ENCODE data around the gene CHD9NB.
"Not testable (repeated sequence)": the region's sequence is repeated elsewhere in the genome, so short reads cannot be mapped to it uniquely, and the experiment has no call there.

Gene CHD9NB

DNA sequence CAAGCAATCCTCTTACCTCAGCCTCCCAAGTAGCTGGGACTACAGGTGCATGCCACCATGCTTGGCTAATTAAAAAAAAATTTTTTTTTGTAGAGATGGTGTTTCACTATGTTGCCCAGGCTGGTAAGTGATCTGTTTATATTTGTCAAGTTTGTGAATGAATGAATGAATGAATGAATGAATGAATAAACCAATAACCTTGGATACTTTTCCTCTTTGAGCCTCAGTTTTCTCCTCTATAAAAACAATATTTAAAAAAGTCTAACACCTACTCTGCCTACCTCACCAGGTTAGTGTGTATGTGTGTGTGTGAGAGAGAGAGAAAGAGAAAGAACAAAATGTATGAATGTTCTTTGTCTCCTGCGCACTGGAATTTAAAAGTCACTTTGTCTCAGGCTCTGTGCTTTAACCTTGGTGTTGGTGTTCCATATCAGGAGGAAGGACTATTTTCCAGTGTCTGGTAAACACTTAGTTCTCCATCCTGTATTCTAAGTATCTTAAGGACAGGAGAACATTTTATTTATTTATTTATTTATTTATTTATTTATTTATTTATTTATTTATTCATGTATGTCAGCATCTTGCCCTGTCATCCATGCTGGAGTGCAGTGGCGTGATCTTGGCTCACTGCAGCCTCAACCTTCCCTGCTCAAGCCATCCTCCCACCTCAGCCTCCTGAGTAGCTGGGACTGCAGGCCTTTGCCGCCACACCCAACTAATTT is 29.1 kb upstream of the CHD9NB start:
- H3K4me3 Mint-ChIP-seq = no peak overlapping the region
- TF ChIP-seq, protein P1, sequence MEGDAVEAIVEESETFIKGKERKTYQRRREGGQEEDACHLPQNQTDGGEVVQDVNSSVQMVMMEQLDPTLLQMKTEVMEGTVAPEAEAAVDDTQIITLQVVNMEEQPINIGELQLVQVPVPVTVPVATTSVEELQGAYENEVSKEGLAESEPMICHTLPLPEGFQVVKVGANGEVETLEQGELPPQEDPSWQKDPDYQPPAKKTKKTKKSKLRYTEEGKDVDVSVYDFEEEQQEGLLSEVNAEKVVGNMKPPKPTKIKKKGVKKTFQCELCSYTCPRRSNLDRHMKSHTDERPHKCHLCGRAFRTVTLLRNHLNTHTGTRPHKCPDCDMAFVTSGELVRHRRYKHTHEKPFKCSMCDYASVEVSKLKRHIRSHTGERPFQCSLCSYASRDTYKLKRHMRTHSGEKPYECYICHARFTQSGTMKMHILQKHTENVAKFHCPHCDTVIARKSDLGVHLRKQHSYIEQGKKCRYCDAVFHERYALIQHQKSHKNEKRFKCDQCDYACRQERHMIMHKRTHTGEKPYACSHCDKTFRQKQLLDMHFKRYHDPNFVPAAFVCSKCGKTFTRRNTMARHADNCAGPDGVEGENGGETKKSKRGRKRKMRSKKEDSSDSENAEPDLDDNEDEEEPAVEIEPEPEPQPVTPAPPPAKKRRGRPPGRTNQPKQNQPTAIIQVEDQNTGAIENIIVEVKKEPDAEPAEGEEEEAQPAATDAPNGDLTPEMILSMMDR (IDR thresholded peaks at IDR 0.05; ENCODE audit: unreplicated experiment in 3 of 3) = no peak
- H3K27ac Mint-ChIP-seq = peak overlapping the region; percentile 49 to 100 (median 80)
- H3K4me1 Mint-ChIP-seq = peaks cover 88% of the 10 kb centered on the region
- H3K36me3 Mint-ChIP-seq (ENCODE audit: low read depth) = peaks cover 8% of the 10 kb centered on the region
- no peaks in the 10 kb centered on the region for H3K27me3 Mint-ChIP-seq (ENCODE audit: low read depth)
- H3K9me3 Mint-ChIP-seq = no peaks in the 10 kb centered on the region

- TF ChIP-seq, protein P1 (IDR thresholded peaks at IDR 0.05; ENCODE audit: unreplicated experiment in 3 of 3) = no peak
- Mint-ChIP-seq H3K27me3 (ENCODE audit: low read depth) (no peaks in the 10 kb centered on the region), H3K9me3 (no peaks in the 10 kb centered on the region), H3K27ac (peak overlapping the region; percentile 91 to 100 (median 97)), H3K4me1 (peaks cover 80% of the 10 kb centered on the region), H3K4me3 (peak overlapping the region in 2 of 3 experiments; percentile 62 to 66), H3K36me3 (ENCODE audit: low read depth) (peaks cover 8% of the 10 kb centered on the region)
Measured at GRCh38 chr16:53081032-53081424, 28.3 kb upstream of the CHD9NB start.

- H3K9me3 Mint-ChIP-seq = peaks cover 4% of the 10 kb centered on the region
- H3K27me3 Mint-ChIP-seq (ENCODE audit: low read depth) = no peaks in the 10 kb centered on the region
- H3K27ac Mint-ChIP-seq = peak overlapping the region; percentile 91 to 100 (median 97)
- TF ChIP-seq, protein P1 (IDR thresholded peaks at IDR 0.05; ENCODE audit: unreplicated experiment in 3 of 3) = no peak
- peaks cover 75% of the 10 kb centered on the region for H3K4me1 Mint-ChIP-seq
- H3K4me3 Mint-ChIP-seq = peak overlapping the region in 2 of 3 experiments; percentile 62 to 66
- peaks cover 12% of the 10 kb centered on the region for H3K36me3 Mint-ChIP-seq (ENCODE audit: low read depth)
Measured at GRCh38 chr16:53080345-53081031, 27.8 kb upstream of the CHD9NB start.

DNA sequence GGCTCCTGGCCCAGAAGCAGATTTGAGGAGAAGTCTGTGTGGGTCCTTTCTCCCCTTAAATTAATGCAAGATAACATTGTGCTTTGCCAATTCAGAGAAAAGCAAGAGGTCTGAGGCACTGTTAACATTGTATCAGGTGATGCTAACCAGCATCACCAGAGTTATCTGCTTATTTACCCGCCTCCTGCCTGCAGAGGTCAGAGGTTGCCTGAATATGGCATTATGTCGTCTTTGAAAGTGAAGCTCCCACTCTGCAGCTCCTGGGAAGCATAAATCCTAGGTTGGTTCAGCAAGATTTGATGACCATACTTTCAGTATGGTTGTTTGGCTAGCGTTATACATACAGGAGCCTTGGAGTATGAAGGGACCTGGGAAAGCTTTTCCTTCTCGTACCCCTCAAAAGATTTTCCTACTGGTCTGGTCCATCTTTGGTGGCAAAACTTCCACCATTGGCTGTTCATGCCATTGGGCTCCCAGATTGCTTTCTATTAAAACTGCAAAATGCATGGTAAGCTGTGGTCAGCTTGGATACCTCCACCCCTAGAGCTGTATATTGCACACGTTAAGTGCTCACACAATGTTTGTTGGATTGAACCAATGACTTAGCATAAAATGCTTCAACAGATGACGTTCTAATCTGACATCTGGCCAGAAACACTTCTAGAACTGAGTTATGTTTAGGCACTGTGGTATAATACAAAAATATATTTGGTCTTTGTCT is 26.2 kb upstream of the CHD9NB start:
- TF ChIP-seq, protein P1 (IDR thresholded peaks at IDR 0.05; ENCODE audit: unreplicated experiment in 3 of 3) = no peak
- H3K36me3 Mint-ChIP-seq (ENCODE audit: low read depth) = peaks cover 25% of the 10 kb centered on the region
- H3K9me3 Mint-ChIP-seq = peaks cover 8% of the 10 kb centered on the region
- no peaks in the 10 kb centered on the region for H3K27me3 Mint-ChIP-seq (ENCODE audit: low read depth)
- no peak overlapping the region for H3K4me3 Mint-ChIP-seq
- H3K4me1 Mint-ChIP-seq = peaks cover 59% of the 10 kb centered on the region
- peak overlapping the region; percentile 16 to 100 (median 97) for H3K27ac Mint-ChIP-seq

GRCh38 chr16:53078247-53078646 is 25.6 kb upstream of the CHD9NB start:
- TF ChIP-seq, protein P1 (IDR thresholded peaks at IDR 0.05; ENCODE audit: unreplicated experiment in 3 of 3) = no peak
- H3K27ac Mint-ChIP-seq = peak overlapping the region; percentile 16 to 100 (median 97)
- peaks cover 12% of the 10 kb centered on the region for H3K9me3 Mint-ChIP-seq
- peaks cover 31% of the 10 kb centered on the region for H3K36me3 Mint-ChIP-seq (ENCODE audit: low read depth)
- H3K4me1 Mint-ChIP-seq = peaks cover 58% of the 10 kb centered on the region
- H3K4me3 Mint-ChIP-seq = peak overlapping the region in 1 of 3 experiments; percentile 26
- no peaks in the 10 kb centered on the region for H3K27me3 Mint-ChIP-seq (ENCODE audit: low read depth)

DNA sequence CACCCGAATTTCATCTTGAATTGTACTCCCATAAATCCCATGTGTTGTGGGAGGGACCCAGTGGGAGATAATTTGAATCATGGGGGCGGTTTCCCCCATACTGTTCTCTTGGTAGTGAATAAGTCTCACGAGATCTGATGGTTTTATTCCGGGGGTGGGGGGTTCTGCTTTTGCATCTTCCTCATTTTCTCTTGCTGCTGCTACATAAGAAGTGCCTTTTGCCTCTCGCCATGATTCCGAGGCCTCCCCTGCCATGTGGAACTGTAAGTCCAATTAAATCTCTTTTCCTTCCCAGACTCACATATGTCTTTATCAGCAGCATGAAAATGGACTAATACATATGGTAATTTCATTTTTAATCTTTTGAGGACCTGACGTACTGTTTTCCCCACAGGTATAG is 22.8 kb upstream of the CHD9NB start:
- H3K4me3 Mint-ChIP-seq; H3K27me3 Mint-ChIP-seq (ENCODE audit: low read depth): not testable (repeated sequence)
- H3K36me3 Mint-ChIP-seq (ENCODE audit: low read depth) = peaks cover 42% of the 10 kb centered on the region
- H3K9me3 Mint-ChIP-seq = peaks cover 12% of the 10 kb centered on the region
- H3K27ac Mint-ChIP-seq = peak overlapping the region in 2 of 3 experiments; percentile 45 to 53
- H3K4me1 Mint-ChIP-seq = peaks cover 57% of the 10 kb centered on the region

DNA sequence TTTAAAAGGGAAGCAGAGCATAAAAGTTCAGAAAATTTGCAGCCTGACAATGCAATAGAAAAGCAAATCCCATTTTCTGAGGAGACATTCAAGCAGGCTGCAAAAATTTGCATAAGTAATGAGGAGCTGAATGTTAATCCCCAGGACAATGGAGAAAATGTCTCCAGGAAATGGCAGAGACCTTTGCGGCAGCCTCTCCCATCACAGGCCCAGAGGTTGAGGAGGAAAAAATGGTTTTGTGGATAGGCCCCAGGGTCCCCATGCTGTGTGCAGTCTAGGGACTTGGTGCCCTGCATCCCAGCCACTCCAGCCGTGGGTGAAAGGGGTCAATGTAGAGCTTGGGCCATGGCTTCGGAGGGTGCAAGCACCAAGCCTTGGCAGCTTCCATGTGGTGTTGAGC is 21.6 kb upstream of the CHD9NB start:
- Mint-ChIP-seq H3K9me3 (peaks cover 12% of the 10 kb centered on the region), H3K4me1 (peaks cover 48% of the 10 kb centered on the region), H3K36me3 (ENCODE audit: low read depth) (peaks cover 47% of the 10 kb centered on the region), H3K27ac (peak overlapping the region in 2 of 3 experiments; percentile 62 to 79)
- not testable (repeated sequence) for H3K4me3 Mint-ChIP-seq; H3K27me3 Mint-ChIP-seq (ENCODE audit: low read depth)
